OCI-LY1 (cell line): Measurements from ENCODE around the gene MRPL24.

Experiments
- H2AFZ ChIP-seq: fragments of 200-600 bp; sonication (generic), shearing (Covaris generic); 2 replicates; pipeline ENCODE4 v1.6.0; 2014; ENCODE audit warnings: antibody characterized with exemption, mild to moderate bottlenecking, low read length
- H3F3A ChIP-seq: fragments of 200-600 bp; sonication (generic), shearing (Covaris generic); 2 replicates; pipeline ENCODE4 v1.6.0; 2014; ENCODE audit warnings: mild to moderate bottlenecking, antibody characterized with exemption, low read length, moderate library complexity; ENCODE audit not compliant: insufficient read depth
- H3K27ac ChIP-seq: fragments of 200-600 bp; sonication (generic); 2 replicates; pipeline ENCODE4 v1.5.1; 2014; ENCODE audit warnings: low read length, mixed run types, mild to moderate bottlenecking, low read depth; ENCODE audit not compliant: poor library complexity, severe bottlenecking
- H3K27me3 ChIP-seq: fragments of 200-600 bp; sonication (generic); 2 replicates; pipeline ENCODE4 v1.6.0; 2014; ENCODE audit warnings: antibody characterized with exemption, mild to moderate bottlenecking, low read length, moderate library complexity; ENCODE audit not compliant: insufficient read depth
- H3K36me3 ChIP-seq: fragments of 200-600 bp; sonication (generic); 2 replicates; pipeline ENCODE4 v1.6.1; 2014; ENCODE audit warnings: mild to moderate bottlenecking, antibody characterized with exemption, low read length, moderate library complexity, mixed read lengths; ENCODE audit not compliant: insufficient read depth
- H3K4me1 ChIP-seq: fragments of 200-600 bp; sonication (generic); 2 replicates; pipeline ENCODE4 v1.5.1; 2014; ENCODE audit warnings: mild to moderate bottlenecking, low read length, moderate library complexity; ENCODE audit not compliant: insufficient read depth, severe bottlenecking
- H3K4me2 ChIP-seq: fragments of 200-600 bp; sonication (generic), shearing (Covaris generic); 2 replicates; pipeline ENCODE4 v1.6.1; 2014; ENCODE audit warnings: low read length
- H3K4me3 ChIP-seq: fragments of 200-600 bp; sonication (generic); 2 replicates; pipeline ENCODE4 v1.5.1; 2014; ENCODE audit warnings: low read length, low read depth, mild to moderate bottlenecking, mixed read lengths; ENCODE audit not compliant: poor library complexity, severe bottlenecking
- H3K79me2 ChIP-seq: fragments of 200-600 bp; shearing (Covaris generic); 2 replicates; pipeline ENCODE4 v1.6.1; 2016; ENCODE audit warnings: mixed run types, low read length, mixed read lengths; ENCODE audit not compliant: insufficient read depth
- H3K9ac ChIP-seq: fragments of 200-600 bp; sonication (generic), shearing (Covaris generic); 2 replicates; pipeline ENCODE4 v1.6.1; 2014; ENCODE audit warnings: mild to moderate bottlenecking, low read length, mixed read lengths
- H3K9me2 ChIP-seq: fragments of 200-600 bp; sonication (generic), shearing (Covaris generic); 2 replicates; pipeline ENCODE4 v1.6.1; 2014; ENCODE audit warnings: low read depth, mild to moderate bottlenecking, low read length, mixed read lengths
- H3K9me3 ChIP-seq: fragments of 200-600 bp; shearing (Covaris generic); 2 replicates; pipeline ENCODE4 v1.6.1; 2014; ENCODE audit warnings: low read length, mixed read lengths
- H4K20me1 ChIP-seq: fragments of 200-600 bp; sonication (generic), shearing (Covaris generic); 2 replicates; pipeline ENCODE4 v1.6.0; 2016; ENCODE audit warnings: mild to moderate bottlenecking, low read length; ENCODE audit not compliant: insufficient read depth
- EZH2 ChIP-seq: fragments of 200-600 bp; sonication (generic), shearing (Covaris generic); IDR thresholded peaks from 2 replicates; pipeline ENCODE4 v1.8.0; 2017; ENCODE audit warnings: borderline replicate concordance, mixed run types, mild to moderate bottlenecking, antibody characterized with exemption, low read length, moderate library complexity, mixed read lengths
- TF ChIP-seq, protein P1 (sequence below): fragments of 200-600 bp; sonication (generic), shearing (Covaris generic); IDR thresholded peaks from 2 replicates; pipeline ENCODE4 v1.5.1; 2017; ENCODE audit warnings: mild to moderate bottlenecking, antibody characterized with exemption, low read length, moderate library complexity, mixed read lengths

MRPL24 gene

DNA sequence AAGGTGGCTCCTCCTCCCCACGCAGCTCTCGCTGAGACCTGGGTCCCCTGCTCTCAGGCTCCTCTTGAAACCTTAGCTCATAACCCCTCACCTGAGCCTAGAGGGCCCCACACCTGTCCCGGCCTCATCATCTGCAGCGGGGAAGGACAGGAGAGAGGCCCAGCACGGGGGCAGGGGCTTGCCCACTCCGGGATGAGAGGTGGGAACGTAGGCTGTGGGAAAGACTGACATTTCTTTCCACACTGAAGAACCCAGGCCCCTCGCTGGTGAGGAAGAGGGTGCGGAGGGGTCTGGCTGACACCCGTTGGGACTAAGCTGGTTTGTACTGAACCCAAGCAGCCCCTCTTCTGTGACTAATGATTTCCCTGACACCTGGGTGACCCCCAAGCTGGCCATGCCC lies 49.7 kb downstream of the MRPL24 start:
- no peak overlapping the region for H3K9ac ChIP-seq
- H2AFZ ChIP-seq = no peak overlapping the region
- no peaks in the 10 kb centered on the region for H3K36me3 ChIP-seq
- H4K20me1 ChIP-seq = no peaks in the 10 kb centered on the region
- no peaks in the 10 kb centered on the region for H3K79me2 ChIP-seq
- no peaks in the 10 kb centered on the region for H3F3A ChIP-seq
- H3K4me2 ChIP-seq = no peak overlapping the region
- H3K27ac ChIP-seq = no peak overlapping the region
- peaks cover 11% of the 10 kb centered on the region for H3K27me3 ChIP-seq
- peaks cover 3% of the 10 kb centered on the region for H3K4me1 ChIP-seq
- no peak overlapping the region for H3K4me3 ChIP-seq
- H3K9me3 ChIP-seq = no peaks in the 10 kb centered on the region
- H3K9me2 ChIP-seq = no peaks in the 10 kb centered on the region
- TF ChIP-seq, protein P1, sequence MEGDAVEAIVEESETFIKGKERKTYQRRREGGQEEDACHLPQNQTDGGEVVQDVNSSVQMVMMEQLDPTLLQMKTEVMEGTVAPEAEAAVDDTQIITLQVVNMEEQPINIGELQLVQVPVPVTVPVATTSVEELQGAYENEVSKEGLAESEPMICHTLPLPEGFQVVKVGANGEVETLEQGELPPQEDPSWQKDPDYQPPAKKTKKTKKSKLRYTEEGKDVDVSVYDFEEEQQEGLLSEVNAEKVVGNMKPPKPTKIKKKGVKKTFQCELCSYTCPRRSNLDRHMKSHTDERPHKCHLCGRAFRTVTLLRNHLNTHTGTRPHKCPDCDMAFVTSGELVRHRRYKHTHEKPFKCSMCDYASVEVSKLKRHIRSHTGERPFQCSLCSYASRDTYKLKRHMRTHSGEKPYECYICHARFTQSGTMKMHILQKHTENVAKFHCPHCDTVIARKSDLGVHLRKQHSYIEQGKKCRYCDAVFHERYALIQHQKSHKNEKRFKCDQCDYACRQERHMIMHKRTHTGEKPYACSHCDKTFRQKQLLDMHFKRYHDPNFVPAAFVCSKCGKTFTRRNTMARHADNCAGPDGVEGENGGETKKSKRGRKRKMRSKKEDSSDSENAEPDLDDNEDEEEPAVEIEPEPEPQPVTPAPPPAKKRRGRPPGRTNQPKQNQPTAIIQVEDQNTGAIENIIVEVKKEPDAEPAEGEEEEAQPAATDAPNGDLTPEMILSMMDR = no peak
- no peak for TF ChIP-seq EZH2

DNA sequence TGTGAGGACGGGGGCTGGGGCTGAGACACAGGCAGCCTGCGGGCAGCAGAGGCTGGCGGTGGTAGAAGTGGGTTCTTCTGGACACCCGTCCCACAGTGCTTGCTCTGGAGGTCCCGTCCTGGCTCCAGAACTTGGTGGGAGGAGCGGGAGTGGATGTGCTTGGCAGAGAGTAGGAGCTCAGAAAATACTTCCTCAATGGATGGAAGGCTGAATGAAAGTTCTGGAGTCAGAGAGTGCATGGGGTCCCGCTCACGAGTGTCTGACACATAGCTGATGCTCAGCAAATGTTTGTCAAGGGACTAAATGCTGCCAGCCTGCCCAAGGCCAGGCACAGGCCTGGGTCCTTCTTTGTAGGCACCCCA lies 50.2 kb downstream of the MRPL24 start:
- TF ChIP-seq, protein P1 = no peak
- TF ChIP-seq EZH2 = no peak
- H3K4me1 ChIP-seq = peaks cover 3% of the 10 kb centered on the region
- no peaks in the 10 kb centered on the region for H3K9me2 ChIP-seq
- no peaks in the 10 kb centered on the region for H4K20me1 ChIP-seq
- no peak overlapping the region for H2AFZ ChIP-seq
- H3K9ac ChIP-seq = no peak overlapping the region
- H3K27me3 ChIP-seq = peaks cover 11% of the 10 kb centered on the region
- no peaks in the 10 kb centered on the region for H3K9me3 ChIP-seq
- no peak overlapping the region for H3K4me3 ChIP-seq
- H3K4me2 ChIP-seq = no peak overlapping the region
- no peaks in the 10 kb centered on the region for H3K79me2 ChIP-seq
- no peaks in the 10 kb centered on the region for H3K36me3 ChIP-seq
- H3K27ac ChIP-seq = no peak overlapping the region
- no peaks in the 10 kb centered on the region for H3F3A ChIP-seq

DNA sequence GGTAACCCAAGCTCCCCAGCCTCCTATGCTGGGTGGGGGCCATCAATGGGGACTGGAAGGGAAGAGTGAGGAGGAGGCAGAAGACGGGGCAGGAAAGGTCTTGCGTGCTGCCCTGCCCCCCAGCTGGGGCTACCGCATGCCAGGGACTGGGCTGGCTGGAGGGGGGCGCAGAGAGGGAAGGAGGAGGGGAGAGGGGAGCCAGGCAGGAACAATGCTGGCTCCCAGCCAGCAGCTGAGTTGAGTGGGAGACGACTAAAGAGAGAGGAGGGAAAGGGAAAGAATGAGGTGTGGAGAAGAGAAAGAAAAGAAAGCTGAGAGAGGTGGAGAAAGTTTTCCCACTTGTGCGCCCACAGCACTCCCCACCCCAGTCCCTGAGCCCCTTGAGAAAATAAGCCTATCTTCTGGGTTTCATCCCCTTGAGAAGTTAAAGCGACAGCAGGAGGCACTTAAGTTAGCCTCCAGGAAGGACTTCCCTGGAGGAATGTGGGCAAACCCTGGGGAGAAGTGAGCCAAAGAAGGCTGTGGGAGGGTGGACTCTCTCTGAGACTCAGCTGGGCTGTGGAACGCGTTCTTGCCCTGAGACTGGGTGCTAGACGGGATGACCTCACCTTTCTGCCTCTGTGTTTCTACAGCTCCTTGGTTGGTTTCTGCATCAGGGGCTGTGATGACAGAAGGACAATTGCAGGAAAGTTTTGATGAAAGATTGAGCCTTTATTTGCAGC lies 50.8 kb downstream of the MRPL24 start:
- H4K20me1 ChIP-seq = no peaks in the 10 kb centered on the region
- no peak overlapping the region for H2AFZ ChIP-seq
- TF ChIP-seq, protein P1 = no peak
- TF ChIP-seq EZH2 = no peak
- H3K9me2 ChIP-seq = no peaks in the 10 kb centered on the region
- no peaks in the 10 kb centered on the region for H3F3A ChIP-seq
- H3K36me3 ChIP-seq = no peaks in the 10 kb centered on the region
- H3K4me1 ChIP-seq = peaks cover 3% of the 10 kb centered on the region
- H3K9me3 ChIP-seq = no peaks in the 10 kb centered on the region
- H3K27ac ChIP-seq = no peak overlapping the region
- H3K9ac ChIP-seq = no peak overlapping the region
- no peak overlapping the region for H3K4me3 ChIP-seq
- H3K27me3 ChIP-seq = peaks cover 11% of the 10 kb centered on the region
- H3K4me2 ChIP-seq = no peak overlapping the region
- H3K79me2 ChIP-seq = no peaks in the 10 kb centered on the region
